OCI-LY1 (cell line): ENCODE data around the gene AHDC1.

Experiments used
- CTCF ChIP-seq: fragments of 200-600 bp; sonication (generic), shearing (Covaris generic); IDR thresholded peaks from 2 replicates; pipeline ENCODE4 v1.5.1; 2017; ENCODE audit warnings: mild to moderate bottlenecking, antibody characterized with exemption, low read length, moderate library complexity, mixed read lengths
- EZH2 ChIP-seq: fragments of 200-600 bp; sonication (generic), shearing (Covaris generic); IDR thresholded peaks from 2 replicates; pipeline ENCODE4 v1.8.0; 2017; ENCODE audit warnings: borderline replicate concordance, mixed run types, mild to moderate bottlenecking, antibody characterized with exemption, low read length, moderate library complexity, mixed read lengths

- TF ChIP-seq EZH2, result no peak
- TF ChIP-seq CTCF, result no peak
Observed at GRCh38 chr1:27520651-27521050, 83.3 kb downstream of the AHDC1 start.
